NCI-H2227 (cell line): ENCODE data around the gene ARHGEF7.

ENCODE experiments used
- DNase-seq: peaks from one replicate; lab custom pipeline; 2025; ENCODE audit not compliant: unreplicated experiment; lab: John Stamatoyannopoulos, UW

ARHGEF7 gene

DNA sequence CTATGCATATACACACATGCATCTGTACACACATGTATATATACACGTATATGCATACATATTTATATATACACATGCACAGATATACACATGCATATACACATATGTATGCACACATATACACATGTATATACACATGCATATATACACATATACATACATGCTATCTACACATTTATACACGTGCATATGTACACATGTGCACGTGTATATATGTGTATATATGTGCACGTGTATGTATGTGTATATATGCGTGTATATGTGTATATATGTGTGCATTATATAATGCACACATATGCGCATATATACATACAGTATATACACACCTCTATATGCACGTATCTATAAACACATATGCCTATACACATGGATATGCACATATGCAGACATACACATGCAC lies 17.8 kb downstream of the ARHGEF7 start:
- no peak for DNase-seq

- DNase-seq: no peak
Observed at GRCh38 chr13:111139452-111139851, 24.3 kb downstream of the ARHGEF7 start.

DNA sequence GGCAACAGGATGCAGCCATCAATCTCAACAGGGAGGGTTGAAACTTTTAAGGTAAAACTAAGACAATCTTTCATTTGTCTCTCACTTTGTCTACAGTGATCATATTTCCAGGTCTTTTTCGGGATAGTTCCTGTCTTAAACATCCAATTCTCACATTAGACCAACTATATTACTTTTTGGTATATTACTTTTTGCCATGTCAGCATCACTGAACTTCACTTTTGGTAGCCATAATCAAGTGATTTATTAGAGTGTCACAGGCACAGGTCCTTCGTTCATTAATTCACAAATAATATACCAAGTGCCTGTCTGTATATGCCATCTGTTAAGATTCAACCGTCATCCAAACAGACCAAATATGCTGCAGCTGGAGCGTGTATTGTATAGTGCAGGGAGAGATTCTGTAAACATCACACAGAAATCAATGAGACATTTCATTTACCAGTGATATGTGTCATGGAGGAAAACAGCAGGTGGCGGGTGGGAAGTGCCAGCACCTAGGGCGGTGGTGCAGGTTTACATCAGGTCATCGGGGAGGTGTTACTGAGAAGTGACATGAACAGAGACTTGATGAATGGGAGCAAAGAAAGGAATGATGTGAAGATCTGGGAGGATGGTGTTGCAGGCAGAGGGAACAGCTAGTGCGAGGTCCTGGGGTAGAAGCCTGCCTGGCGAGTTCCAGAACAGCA lies 24.9 kb downstream of the ARHGEF7 start:
- DNase-seq: no peak

GRCh38 chr13:111140562-111141105 lies 25.5 kb downstream of the ARHGEF7 start:
- DNase-seq: no peak

DNA sequence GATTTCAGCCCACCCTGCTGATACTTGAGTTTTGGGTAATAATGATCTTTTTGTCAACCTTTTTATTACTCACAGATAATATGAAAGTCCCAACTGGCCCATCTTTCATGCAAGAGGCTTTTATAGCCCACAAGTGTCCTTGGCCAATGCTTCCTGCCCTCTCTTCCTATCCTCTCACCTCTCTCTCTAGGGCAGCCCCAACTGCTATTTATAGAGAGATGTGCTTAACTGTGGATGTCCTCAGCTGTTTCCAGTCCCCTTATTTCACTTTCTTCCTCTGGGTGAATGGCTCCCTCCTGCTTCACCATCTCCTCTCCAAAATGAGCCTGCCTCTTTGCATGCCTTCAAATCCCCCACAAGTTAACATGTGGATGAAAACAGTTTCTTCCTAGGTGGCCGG lies 27.4 kb downstream of the ARHGEF7 start:
- DNase-seq: no peak

DNA sequence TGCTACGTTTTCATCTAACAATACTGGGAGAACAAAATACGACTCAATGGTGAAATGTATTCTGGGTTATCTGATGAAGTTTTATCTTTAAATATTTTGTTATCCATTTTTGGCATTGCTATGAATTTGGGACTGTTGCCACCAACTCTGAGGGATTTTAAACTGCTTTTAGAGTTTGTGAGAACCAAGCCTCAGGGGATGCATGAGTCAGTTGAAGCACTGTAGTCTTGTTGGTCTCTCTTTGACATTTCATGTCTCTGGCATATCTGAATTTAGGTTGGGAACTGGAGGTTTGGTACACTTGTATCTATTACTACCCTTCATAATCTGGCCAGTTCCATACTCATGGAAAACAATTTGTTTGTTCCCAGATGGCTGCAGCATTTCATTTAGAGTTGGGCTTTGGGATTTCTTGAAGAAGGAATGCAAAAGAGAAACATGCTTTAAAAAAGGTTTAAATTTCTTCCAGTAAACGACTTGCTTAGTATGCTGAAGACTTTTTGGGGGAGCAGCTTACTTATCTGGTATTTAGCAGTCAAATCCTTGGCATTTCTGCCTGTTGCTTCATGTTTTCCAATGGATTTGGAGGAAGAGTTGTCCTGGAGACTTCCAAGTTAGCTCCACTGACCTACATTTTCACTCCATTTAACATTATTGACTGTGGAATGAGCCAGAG lies 28.9 kb downstream of the ARHGEF7 start:
- no peak for DNase-seq

- no peak for DNase-seq
Observed at GRCh38 chr13:111145071-111145470, 30.0 kb downstream of the ARHGEF7 start.

- no peak for DNase-seq
Observed at GRCh38 chr13:111145506-111145905, 30.4 kb downstream of the ARHGEF7 start.

- DNase-seq: peak; percentile 27
Observed at GRCh38 chr13:111152844-111153243, 37.7 kb downstream of the ARHGEF7 start.

DNA sequence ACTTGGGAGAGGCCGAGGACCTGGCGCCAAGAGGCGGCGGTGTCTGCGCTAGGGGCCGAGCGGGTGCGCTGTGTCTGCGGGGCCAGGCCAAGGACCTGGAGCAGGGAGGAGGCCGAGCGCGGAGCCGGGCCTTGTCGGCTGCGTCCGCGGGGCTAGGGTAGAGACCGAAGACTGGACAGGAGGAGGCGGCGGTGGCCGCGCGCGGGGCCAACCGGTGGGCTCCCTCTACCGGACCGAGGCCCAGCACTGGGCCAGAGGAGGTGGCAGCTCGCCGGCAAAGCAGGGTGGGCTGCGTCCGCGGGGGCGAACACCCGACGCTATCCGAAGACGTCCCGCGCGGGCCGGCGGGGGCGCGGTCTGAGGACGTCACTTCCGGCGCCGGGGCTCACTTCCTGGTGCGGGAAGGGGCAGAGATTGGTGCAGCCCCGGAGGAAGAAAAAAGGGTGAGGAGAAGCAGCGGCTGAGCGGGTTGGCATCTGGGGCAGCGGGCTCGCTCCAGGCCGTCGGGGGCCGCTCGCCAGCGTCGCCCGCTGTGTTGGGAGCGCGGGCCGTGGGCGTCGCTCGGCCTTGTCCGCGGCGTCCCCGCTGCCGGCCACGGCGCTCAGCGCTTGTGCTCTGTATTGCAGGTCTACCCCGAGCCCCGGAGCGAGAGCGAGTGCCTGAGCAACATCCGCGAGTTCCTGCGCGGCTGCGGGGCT lies 38.3 kb downstream of the ARHGEF7 start:
- peak; percentile 92 for DNase-seq

DNA sequence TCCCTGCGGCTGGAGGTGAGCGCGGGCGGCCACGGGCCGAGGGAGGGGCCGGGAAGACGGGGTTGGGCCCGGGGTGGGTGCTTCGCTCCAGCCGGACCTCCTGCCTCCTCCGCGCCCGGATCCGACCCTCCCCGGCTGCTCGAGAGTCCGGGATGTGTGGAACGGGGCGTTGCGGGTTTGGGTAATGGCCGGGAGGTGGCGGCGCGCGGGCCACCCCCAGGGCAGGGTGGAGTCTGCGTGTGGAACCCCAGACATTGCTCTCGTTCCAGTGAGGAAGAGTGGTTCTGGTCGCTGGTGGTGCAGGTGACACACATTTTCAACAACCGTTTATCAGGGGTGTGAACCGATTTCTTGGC lies 38.8 kb downstream of the ARHGEF7 start:
- peak; percentile 54 for DNase-seq

- no peak for DNase-seq
Observed at GRCh38 chr13:111156421-111156820, 41.3 kb downstream of the ARHGEF7 start.

DNA sequence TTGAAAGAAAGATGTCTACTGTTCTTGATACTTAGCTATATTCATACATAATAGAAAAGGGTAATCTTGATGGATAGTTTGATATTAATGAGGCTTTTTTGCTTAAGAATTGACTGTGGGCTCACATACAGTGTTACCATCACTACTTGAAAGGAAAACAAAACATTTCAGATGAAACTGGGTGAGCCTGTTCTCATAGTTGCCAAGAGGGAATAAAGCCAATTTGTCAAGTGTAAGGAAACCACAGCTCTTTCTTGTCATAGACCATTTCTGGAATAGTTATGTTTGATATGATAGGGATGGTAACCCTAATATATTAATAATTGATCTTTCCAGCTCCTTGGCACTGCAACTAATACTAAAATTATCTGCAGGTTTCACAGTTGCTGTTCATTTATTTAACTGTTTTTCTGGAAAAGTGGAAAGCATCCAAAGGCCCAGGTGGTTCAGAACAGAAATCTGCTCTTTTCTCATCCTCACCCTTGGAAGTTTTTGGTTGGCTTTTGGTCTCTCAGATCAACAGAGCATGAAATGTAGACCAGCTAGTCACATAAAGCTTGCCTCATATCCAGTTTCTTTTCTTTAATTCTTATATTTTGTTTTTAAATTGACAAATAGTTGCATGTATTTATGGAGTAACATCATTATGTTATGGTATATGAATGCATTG lies 43.2 kb downstream of the ARHGEF7 start:
- no peak for DNase-seq

GRCh38 chr13:111159362-111160320 lies 44.5 kb downstream of the ARHGEF7 start:
- DNase-seq: no peak

- DNase-seq: no peak
Observed at GRCh38 chr13:111160648-111161047, 45.5 kb downstream of the ARHGEF7 start.

DNA sequence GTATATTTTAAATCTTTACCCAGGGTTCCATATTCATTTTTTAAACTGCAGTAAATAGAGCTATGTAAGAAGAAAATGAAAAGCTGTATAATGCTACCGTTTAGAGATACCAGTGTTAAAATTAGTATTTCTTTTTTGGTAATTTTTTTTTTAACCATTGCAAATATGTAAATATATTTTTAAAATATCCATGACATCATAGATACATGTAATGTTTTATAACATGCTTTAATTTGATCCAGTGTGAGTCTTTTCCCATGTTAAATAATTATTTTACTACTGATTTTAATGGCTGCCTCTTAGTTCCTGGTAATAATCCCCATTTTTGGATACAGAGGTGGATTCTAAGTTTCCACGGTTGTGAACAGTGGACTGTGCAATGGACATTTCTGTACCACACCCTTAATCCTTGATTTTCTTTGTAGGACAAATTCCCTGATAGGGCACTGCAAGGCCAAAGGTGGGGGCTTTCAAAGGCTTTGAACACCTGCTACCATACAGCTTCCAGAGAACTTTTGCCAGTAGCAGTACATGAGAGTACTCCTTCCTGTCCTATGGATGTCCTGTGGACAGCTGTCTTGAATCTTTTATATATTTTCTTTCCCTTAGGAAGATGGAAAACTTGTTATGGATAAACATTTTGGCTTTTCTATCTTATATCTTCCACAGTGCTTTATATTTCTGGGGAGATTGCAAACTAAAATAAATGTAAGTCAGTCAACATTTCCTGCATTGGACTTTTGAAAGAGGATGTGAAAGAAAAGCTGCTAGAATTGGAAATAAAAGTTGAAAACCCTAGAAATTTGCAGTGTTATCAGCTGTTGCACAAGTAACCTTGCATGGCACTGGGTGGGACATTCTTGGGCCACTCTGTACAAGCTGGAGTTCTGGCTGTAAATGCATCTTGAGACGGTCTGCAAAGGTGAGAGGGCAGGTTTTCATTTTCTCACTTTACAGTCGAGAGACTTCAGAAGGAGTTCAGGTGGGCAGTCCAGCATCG lies 46.8 kb downstream of the ARHGEF7 start:
- no peak for DNase-seq

GRCh38 chr13:111165241-111166010 lies 50.3 kb downstream of the ARHGEF7 start:
- DNase-seq: no peak
